Measurements from ENCODE around the gene ESF1.

ESF1 gene

DNA sequence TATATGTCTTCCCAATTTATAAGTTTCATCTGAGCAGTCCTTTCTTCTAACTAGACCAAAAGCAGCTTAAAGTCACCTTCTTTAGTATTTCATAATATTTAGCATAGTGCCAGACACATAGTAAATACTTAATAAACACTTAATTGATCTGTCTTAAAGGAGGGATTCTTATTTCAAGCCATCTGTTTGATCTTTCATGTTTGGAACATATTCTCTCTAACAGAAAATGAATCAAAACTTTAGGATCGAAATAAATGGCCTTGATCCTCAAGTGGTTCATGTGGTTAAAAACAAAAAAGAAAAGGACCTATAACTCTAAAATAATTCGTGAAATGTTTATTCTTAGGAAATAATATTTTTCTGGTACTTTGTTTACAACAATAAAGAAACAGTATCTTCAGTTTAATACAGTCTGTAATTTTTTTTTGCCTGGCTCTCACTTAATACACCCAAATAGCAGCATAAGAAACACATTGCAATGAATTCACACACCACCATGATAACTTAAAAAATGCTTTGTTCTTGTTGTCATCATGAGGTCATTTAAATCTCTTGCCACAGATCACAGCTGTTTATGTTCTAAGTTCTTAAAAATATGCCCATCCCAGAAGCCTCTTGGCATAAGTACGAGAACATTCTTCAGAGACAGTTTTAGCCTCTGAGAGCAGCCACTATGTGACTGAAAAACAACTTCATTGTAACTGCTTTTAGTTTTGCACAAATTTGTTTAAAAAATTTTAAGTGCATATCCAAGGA is 48.1 kb downstream of the ESF1 start:
- DNase-seq (ENCODE audit: low read depth), result no peak

DNA sequence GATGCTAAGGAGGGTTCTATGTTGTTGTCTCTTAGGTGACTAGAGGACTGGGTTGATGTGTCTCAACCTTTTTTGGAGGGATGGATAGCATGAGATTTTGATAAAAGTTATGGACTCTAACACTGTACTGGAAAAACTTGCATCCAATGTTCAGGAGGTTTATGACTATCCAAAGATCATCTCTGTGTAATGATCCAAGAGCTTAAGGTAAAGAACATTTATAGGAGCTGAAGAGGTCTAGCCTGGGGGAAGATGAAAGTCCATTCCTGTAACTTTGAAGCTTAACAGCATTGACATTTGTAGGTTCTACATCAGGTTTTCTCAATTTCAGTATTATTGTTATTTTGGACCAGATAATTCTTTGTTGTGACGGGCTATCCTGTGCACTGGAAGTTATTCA is 48.9 kb downstream of the ESF1 start:
- no peak for DNase-seq (ENCODE audit: low read depth)

DNA sequence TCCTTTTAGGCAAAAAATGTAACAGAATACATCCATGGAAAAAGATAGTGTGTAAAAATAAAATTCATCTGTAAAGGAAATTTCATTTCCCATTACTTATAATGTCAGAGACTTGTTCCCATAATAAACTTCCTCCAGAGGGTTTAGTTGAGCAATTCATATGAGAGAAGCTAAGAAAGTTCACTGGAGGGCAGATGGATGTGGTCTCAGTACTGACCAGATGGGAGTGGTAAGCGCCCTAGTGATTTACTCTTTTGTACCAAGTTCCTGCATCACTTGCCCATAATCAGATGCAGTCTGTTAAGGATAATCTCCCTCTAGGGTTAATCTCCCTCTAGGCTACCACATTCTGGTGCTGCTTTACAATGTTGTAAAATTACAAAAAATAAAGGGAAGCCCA is 61.7 kb downstream of the ESF1 start:
- no peak for DNase-seq (ENCODE audit: low read depth)

DNA sequence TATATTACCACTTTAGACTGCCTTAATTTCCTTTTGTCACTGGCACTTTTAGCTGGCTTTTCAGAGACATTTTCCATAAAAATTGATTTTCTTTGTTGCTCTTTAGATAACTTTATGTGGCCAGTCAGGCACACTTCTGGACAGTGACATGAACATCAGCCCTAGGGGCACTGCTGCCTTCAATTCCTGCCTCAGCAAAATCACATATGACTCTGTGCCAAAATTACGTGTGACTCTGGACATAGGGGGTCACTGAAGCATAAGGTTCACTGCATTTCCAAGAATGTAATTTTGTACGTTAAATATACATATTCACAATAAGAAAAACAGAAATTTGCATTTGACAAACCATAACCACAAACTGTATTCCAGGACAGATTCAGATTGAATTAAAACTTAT is 66.5 kb downstream of the ESF1 start:
- no peak for DNase-seq (ENCODE audit: low read depth)

DNA sequence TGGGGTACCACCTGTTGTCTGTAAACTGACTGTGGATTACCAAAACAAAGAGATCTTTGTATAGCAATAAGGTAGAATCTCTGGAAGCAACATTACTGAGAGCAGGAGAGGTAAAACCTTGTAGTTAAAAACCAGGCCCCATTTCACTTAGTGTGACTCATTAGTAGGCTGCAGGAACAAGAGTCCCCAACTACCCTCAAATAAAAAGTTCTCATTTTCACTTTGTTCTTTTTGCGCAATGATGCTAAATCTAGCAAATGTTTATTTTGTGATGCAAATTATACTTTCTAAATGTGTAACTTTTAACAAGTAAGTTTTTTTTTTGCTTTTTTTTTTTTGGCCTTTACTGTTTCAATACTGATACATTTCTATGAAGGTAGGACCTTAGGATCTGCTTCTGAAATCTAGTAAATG is 67.1 kb downstream of the ESF1 start:
- DNase-seq (ENCODE audit: low read depth), result no peak

DNA sequence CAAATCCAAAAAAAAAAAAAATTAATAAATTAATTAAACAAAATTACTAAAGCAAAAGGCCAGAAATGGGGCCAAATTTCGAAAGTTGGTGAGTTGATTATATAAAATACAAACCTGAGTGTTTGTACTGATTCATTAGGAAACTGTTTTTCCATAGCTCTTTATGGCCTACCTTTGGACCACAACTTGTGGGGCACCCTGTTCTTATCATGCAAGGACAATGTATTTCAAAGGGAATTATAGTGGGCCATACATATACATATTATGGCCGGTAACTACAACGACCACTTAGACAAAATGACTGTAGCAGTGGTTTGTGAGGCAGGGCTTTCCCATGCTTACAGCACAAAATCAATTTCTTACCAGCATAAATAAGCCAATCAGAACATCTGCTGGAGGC is 69.5 kb downstream of the ESF1 start:
- DNase-seq (ENCODE audit: low read depth), result no peak

DNA sequence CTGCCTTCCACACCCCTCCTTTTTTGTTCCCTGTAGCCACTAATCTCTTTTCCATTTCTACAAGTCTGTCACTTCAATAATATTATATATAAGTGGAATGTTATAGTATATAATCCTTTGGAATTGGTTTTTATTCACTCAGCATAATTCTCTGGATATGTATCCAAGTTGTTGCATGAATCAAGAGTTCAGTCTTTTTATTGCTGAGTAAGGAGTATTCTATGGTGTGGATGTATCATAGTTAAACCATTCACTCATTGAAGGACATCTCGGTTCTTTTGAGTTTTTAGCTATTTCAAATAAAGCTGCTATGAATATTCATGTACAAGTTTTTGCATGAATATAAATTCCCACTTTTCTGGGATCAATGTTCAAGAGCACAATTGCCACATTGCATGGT is 76.5 kb downstream of the ESF1 start:
- DNase-seq (ENCODE audit: low read depth), result no peak

DNA sequence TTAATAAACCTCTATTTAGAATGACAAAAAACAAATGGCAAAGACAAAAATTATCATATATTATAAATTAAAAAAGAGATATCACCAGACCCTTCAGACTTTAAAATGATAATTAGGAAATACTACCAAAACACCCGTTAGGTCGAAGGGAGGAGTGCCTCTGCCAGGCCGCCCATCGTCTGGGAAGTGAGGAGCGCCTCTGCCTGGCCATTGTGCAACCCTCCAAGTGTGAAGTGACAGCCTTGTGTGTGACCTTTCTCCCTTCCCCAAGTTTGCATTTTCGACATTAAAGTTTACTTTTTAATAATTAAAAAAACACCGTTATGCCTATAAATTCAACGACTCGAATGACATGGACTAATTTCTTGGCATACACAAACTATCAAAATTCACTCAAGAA is 81.5 kb downstream of the ESF1 start:
- no peak for DNase-seq (ENCODE audit: low read depth)

DNA sequence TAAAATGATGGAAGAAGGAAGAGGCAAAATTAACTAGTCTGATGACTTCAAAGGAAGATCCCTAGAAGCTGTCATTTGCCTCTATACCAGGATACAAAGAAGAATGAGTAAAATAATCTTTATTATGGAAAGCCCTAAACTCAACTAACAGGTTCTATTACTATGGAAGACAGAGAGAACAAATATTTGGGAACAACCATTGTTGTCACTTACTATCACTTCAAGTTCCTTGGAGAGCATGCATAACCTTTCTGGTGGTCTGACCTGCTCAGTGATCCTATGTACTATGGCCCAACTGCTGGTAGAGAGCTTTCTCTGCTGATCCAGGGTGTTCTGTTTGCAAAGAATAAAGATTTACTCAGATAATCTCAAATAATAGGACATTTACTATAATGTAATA is 83.2 kb downstream of the ESF1 start:
- no peak for DNase-seq (ENCODE audit: low read depth)

DNA sequence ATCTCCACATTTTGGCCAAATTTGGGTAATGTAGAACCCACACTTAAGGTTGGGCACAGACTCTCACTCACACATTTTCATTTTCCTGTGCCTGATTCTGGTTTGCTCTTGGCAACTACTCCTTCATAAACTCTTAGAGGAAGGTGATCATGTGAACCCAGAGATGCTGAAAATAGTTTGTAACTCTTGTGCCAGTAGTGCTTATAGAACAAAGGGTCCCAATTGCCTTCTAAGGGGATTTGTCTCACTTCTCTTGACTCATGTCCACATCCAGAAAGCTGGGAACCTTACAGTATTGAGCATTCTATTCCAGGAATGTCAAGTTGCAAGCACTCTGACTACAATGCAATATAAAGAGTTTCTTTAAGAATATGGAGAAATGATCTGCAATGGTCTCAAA is 84.0 kb downstream of the ESF1 start:
- DNase-seq (ENCODE audit: low read depth), result no peak

DNA sequence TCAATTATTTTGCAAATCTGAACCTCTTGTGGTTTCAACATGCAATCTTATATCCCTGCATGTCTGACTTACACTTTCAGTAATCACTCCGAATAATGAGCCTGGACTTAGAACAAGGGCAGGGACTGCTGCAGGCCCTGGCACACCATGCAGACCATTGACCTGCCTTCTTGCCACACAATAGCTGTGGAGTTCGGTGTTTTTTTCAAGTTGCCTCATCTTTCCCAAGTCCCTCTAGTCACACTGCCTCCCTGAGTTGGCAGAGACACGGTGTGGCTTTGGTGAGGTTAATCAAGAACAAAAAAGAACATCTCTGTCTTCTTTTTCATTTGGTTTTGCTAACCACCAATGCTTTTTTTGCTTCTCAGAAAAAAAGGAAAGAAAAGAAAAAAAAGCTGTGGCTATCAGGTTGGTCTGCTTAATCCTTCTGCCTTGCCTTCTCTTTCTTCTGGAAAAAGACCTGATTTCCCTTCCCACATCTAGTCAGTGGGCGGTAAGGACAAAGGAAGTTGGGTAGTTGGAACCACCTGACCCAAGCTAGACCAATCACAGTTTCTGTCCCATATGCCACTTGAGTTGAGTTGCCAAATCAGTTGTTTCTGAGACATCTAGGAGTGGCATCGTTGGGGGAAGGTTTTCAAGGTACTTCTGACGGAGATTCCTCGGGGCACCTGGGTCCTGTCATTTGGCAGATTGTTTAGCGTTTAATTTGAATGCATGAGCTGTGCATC is 90.1 kb downstream of the ESF1 start:
- no peak for DNase-seq (ENCODE audit: low read depth)

DNA sequence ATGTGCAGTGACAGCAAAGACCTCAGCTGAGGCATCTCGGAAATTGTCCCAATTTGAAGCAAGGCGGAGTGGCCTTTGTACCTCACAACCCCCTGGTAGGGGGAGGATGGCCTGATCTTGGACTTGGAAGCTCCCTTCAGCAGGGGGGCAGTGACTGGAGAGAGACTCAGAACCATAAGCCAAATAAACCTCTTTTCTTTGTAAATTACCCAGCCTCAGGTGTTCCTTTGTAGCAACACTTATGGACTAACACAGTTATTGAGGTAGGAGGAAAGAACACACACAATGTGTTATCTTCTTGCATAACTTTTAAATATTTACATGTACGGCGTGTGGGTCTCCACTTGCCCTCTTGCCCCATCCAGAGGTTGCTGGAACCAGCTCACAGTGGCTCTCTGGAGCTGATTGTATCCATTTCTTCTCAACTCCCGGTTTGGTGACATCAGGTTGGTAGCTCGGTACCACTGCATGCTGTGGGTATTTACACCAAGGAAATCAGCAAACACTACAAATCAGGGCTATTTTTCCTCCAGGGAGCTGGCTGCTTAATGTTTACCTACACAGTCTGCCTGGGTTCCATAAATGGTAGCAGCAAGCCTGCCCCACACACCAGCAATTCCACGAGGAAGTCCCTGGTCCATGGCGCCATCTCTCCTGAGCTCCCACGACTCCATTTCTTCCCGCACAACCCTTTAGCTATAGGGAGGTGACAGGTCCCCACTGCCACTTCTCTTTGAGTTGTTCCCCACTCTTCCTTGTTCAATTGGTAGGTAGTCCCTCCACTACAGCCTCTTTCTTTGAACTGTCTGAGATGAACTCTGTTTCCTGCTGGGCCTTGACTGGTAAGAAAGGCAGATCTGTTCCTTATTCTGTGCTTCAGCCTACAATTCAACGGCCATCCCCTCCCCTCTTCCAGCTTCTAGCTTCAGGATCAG is 91.7 kb downstream of the ESF1 start:
- DNase-seq (ENCODE audit: low read depth), result no peak

DNA sequence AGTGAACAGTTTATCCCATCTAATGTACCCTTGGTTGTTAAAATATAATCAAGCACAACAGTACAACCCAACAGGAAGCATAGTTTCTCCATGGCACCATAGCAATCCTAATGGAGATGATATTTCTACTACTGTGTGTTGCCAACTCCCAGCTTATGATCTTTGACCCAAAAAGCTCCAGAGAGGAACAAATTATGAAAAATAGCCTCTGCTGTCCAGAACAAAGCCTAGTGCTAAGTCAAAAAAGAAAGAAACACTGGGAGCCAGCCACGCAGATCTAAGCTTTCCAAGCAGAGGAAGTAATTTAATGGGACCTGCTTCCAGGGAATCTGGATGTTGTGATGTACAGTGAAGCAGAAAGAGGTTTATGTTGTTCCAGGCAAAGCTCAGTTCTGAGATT is 93.8 kb downstream of the ESF1 start:
- DNase-seq (ENCODE audit: low read depth), result no peak

DNA sequence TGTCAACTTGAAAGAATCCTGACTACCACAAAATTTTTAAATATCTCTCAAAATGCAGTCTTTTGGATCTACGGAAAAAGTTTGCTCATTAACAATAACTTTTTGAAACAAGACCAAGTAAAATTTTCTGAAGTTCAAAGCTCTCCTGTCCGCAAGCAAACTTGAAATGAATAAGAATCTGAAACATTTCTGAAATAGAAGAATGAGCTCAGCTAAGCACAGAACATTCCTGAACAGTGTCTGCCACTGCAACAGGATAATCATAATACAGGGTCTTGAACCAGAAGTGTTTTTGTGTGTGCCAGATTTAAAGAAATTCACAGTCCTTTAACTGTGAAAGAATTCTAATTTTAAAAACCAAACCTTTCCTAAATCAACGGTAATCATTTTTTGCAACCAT is 96.9 kb downstream of the ESF1 start:
- no peak for DNase-seq (ENCODE audit: low read depth)

DNA sequence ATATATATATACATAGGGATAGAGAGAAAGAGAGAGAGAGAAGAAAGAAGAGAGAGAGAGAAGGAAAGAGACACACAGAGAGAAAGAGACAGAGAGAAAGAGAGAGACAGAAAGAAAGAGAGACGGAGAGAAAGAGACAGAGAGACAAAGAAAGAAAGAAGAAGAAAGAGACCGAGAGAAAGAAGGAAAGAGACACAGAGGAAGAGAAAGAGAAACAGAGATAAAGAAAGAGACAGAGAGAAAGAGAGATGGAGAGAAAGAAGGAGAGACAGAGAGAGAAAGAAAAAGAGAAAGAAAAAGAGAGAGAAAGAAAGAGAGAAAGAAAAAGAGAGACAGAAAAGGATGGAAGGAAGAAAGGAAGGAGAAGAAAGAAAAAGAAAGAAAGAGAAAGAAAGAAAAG is 99.1 kb downstream of the ESF1 start:
- no peak for DNase-seq (ENCODE audit: low read depth)

DNA sequence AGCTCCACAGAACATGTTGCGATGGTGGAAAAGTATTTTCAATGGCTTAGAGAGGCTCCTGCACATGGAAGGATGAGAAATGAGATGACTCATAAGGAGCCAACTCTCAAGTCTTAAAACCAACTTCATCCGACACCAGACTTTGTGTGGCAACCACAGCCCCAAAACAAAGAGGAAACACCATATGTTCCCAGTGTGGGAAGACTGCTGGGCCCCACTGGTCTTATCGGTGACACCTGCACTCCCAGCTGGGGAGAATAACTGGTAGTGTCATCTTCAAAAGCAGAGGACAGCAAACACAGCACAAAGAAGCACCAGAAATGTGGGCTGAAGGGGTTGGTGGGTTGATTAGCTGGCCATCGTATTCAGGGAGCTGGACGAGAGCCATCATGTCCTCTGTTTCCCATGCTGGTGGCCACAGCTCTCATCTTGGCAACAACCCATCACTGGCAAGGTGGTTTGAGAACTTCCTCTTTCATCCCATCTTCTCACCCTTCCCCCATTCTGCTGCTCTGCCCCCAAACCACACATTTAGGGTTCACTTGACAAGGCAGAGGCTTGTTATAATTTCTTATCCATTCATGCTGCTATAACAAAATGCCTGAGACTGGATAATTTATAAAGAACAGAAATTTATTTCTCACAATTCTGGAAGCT is 100.0 kb downstream of the ESF1 start:
- DNase-seq (ENCODE audit: low read depth), result no peak

DNA sequence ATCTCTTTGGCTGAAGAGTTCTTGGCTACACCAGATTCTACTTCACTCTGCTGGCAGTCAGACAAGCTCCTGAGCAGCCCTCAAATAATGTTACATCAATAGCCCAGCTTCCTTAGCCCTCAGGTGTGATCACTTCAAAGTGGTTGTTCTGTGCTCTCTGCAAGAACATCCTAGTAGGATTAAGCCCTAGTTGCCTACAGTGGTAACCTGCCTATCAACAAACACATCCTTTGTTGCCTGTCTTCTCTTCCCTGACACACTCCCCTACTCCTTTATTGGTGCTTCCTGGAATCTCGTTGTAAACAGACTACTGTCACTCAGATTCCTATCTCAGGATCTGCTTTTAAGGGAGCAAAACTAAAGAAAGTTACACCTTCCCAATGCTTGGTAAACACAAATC is 100.9 kb downstream of the ESF1 start:
- no peak for DNase-seq (ENCODE audit: low read depth)

DNA sequence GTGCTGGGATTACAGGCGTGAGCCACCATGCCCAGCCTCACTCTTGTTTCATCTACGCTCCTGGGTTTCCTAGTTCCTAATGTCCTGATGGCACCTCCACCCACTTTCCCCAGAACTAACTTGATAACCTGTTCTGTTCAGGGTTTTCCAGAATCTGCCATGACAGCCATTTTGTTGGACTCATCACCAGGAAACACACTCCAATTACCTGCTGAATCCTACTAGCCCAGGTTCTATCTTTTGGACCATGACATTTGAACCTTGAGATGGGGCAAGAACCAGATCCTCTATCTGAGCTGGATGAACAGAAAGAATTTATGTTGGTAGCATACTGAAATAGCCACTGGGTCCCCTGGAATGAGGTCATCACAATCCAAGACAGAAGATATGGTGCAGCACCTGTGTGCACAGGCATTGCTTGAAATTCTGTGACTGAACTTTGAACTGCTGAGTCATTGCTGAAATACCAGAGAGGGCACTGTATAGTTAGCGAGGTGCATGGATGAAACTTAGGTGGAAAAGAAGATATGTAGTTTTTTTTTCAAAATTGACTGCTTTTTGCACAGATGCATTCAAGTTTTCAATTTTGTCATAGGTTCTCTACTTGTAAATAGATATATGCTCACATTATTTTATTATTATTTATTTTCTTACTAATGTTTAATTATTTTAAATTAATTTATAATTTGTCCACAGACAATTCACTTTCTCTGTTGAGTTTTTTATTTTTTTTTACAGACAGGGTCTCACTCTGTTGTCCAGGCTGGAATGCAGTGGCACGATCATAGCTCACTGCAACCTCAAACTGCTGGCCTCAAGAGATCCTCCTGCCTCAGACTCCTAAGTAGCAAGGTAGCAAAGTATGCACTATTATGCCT is 103.2 kb downstream of the ESF1 start:
- DNase-seq (ENCODE audit: low read depth), result no peak

DNA sequence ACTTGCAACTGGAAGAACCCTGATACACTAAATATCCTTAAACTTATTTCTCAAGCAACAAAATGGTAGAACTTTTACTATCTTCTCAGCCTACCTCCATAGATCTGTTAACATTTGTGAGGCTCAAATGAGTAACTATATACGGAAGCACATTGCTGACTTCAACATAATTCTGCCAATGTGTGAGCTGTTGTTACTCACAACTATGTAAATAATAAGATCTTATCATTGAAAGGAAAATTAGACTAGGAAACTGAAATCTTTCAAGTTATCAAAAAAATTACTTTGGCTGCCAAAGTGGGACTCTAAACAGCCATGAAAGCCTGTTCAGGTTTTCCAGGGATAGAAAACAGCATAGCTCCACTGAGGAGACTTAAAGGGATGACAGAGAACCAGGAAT is 105.8 kb downstream of the ESF1 start:
- no peak for DNase-seq (ENCODE audit: low read depth)

DNA sequence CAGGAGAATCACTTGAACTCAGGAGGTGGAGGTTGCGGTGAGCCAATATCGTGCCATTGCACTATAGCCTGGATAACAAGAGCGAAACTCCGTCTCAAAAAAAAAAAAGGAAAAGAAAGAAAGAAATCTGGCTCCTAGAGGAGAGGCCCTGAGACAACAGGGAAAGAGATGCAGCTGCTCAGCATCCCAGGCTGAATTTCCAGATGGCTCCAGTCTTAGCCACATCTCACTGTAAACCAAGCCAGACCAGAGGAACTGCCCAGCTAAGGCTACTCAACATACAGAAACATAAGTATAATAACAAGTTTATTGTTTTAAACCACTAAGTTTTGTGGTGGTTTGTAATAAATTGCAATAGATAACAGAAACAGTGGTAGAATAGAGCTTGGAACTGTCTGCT is 107.5 kb downstream of the ESF1 start:
- no peak for DNase-seq (ENCODE audit: low read depth)

DNA sequence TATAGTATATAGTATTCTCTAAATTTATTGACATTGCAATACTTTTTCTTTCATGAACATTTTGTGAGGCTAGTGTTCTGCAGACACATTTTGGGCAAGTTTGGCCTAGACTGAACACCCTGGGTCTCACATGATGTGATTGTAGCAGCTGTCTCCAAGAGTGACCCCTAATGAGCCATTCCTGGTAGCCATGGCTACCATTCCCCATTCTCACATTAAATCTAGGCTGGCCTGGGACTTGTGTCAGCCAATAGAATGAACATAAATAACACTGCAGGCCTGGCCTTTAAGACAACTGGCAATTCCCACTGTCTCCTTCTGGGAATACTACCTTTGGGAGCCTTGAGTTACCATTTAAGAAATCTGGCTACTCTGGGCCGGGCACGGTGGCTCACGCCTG is 108.0 kb downstream of the ESF1 start:
- no peak for DNase-seq (ENCODE audit: low read depth)

Measured in activated T-helper 9 cell treated with anti-CD3 and anti-CD28 coated beads, Interleukin-2, amount 50 U/mL, for 16 hours (primary cell).